Adrenal gland (tissue), 5 donors: ENCODE measurements around the gene PALB2.

Experiments
- CTCF ChIP-seq, 6 experiments: fragments of 450-650 bp in 4 of 6; fragments of 200-600 bp in 2 of 6; sonication (generic) in 1 of 6; IDR thresholded peaks; 1 replicate in 5 of 6; 2 replicates in 1 of 6; pipeline versions ENCODE4 v1.5.1 to v1.8.0; 2016 to 2021; ENCODE audit warnings: antibody characterized with exemption in 6 of 6, mild to moderate bottlenecking in 2 of 6, moderate library complexity in 1 of 6
- POLR2A ChIP-seq, 2 donors: fragments of 450-650 bp; IDR thresholded peaks; one replicate each; pipeline ENCODE4 v1.6.1; 2017; ENCODE audit warnings: antibody characterized with exemption in 2 of 2, mild to moderate bottlenecking in 2 of 2, moderate library complexity in 1 of 2
- donor health status: DM: no; HTN: no; CAD: no.

GRCh38 chr16:23571895-23572294 lies 69.2 kb downstream of the PALB2 start:
- TF ChIP-seq POLR2A (IDR thresholded peaks at IDR 0.05) (no peak), CTCF (IDR thresholded peaks at IDR 0.05) (no peak)
